Ovary (tissue), 3 donors: ENCODE data around the gene CTRB2.

Experiments
- POLR2A ChIP-seq: fragments of 450-650 bp; IDR thresholded peaks from one replicate; pipeline ENCODE4 v1.6.1; 2017; ENCODE audit warnings: antibody characterized with exemption, mild to moderate bottlenecking, moderate library complexity
- TF ChIP-seq, protein P1 (sequence below), 3 donors: fragments of 450-650 bp in 2 of 3; fragments of 200-600 bp in 1 of 3; IDR thresholded peaks; one replicate each; pipeline versions ENCODE4 v1.5.1 to v1.8.0; 2016 to 2022; ENCODE audit warnings: antibody characterized with exemption in 3 of 3, mild to moderate bottlenecking in 1 of 3
- donor health status: DM: no; HTN: no; CAD: no.

GRCh38 chr16:75219088-75219487 is 12.1 kb upstream of the CTRB2 start:
- TF ChIP-seq, protein P1, sequence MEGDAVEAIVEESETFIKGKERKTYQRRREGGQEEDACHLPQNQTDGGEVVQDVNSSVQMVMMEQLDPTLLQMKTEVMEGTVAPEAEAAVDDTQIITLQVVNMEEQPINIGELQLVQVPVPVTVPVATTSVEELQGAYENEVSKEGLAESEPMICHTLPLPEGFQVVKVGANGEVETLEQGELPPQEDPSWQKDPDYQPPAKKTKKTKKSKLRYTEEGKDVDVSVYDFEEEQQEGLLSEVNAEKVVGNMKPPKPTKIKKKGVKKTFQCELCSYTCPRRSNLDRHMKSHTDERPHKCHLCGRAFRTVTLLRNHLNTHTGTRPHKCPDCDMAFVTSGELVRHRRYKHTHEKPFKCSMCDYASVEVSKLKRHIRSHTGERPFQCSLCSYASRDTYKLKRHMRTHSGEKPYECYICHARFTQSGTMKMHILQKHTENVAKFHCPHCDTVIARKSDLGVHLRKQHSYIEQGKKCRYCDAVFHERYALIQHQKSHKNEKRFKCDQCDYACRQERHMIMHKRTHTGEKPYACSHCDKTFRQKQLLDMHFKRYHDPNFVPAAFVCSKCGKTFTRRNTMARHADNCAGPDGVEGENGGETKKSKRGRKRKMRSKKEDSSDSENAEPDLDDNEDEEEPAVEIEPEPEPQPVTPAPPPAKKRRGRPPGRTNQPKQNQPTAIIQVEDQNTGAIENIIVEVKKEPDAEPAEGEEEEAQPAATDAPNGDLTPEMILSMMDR (IDR thresholded peaks at IDR 0.05): no peak
- no peak for TF ChIP-seq POLR2A
